ENCODE data around the gene PRPF6.

GRCh38 chr20:64070244-64070993, 89.5 kb downstream of the PRPF6 start:
- no peak for TF ChIP-seq GATA2 (IDR thresholded peaks at IDR 0.05; ENCODE audit: low read depth, low read length)
- no peak for TF ChIP-seq GATA3 (IDR thresholded peaks at IDR 0.05; ENCODE audit: low read depth, low read length)
